HG03159 (cell line): ENCODE results near the gene FOXQ1.

Experiments
- ATAC-seq: cut with Tn5 transposase; IDR thresholded peaks from one replicate; pipeline ENCODE4 v1.9.1; 2021; ENCODE audit warnings: mild to moderate bottlenecking, moderate library complexity; ENCODE audit not compliant: unreplicated experiment

FOXQ1 gene

DNA sequence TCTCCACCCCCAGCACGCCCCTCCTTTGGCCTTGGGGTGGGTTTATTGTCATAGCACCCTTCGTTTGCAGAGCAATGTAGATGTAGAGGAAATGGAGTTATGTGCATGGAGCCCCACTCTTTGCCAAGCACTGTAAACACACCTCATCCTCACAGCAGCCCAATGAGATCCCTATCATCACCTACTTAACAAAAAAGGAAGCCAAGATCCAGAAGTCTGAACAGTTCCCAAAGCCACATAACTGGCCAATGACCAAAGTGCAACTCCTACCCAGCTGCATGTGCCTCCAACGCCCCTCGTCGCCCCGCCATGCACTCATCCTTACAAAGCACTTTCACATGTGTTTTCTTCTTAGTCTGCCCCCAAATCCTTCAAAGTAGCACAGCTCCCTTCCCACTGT, 21.8 kb upstream of the FOXQ1 start:
- no peak for ATAC-seq

DNA sequence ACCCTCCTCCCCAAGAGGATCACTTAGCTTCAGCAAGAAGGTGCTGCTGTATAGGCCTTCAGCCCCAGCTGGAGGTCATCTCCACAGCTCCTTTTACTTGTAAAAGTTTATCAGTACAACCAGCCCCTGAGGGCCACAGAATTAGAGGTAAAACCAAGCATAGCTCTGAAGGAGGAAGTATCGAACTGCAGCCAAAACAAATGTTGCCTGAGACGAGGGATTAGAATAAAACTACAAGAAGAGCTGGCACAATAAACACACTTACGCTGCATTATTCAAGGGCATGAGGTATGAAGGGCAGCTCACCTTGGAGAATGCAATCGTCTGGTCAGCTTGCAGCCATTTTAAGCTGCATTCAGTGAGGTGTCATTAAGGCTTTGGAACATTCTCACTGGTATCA, 21.1 kb upstream of the FOXQ1 start:
- ATAC-seq = no peak

DNA sequence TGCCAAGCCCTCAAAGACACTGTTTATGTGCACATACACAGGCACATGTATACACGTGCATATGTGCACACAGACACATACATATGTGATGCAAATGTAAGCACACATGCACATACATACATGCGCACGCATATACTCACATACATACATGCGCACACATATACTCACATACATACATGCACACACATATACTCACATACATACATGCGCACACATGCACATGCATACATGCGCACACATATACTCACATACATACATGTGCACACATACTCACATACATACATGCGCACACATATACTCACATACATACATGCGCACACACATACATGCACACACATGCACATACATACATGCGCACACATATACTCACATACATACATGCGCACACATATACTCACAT, 20.5 kb upstream of the FOXQ1 start:
- no peak for ATAC-seq

DNA sequence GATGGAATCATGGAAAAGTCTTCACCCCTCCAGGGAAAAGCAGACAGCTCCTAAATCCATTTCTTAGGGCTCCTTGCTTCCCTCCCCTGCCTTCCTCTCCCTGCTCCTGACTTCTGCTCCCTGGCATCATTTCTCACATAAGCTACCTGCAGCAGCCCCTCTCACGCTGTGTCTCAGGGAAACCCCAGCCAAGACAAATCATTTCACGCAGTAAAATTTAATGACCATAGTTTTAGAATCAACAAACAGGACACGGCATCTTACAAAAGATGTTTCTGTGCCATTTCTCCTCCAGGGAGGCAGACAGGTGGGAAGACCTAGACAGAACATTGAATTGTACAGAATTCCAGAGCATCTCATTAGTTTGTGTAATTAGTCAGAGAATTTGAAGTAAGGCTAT, 16.5 kb upstream of the FOXQ1 start:
- no peak for ATAC-seq

DNA sequence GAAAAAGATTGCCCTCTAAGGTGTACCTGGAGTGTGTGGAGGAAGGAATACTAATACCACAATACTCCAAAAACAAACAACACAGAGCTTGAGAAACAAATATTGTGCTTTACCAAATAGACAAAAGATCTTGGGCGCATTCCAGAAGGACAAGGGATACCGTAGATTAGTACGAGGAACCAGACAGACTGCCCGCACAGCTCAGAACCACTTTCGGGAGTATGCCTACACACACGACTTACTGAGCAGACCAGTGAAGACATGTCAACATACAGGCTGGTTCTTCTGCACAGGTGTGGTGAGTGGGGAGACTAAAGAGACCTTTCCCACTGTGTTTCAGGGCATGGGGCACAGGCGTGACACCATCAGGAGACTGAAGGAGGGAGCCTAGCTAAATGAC, 15.8 kb upstream of the FOXQ1 start:
- no peak for ATAC-seq

DNA sequence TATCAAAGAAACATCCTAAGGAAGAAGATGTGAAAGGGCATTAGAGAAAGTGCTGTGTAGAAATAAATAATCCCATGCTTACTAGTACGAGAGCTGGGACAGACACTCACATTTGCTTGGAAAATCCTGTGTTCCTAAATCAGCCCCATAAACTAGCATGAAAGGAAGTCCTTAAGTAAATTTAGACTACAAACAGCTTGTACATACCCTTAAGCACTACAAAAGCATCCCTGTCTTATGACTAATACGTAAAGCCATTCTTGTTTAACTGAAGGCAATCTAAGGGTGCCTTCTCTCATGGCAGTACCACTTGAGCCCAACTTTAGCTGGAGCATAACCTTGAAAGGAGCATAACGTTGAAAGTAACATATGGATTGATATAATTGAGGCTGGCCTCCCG, 15.4 kb upstream of the FOXQ1 start:
- ATAC-seq = no peak

DNA sequence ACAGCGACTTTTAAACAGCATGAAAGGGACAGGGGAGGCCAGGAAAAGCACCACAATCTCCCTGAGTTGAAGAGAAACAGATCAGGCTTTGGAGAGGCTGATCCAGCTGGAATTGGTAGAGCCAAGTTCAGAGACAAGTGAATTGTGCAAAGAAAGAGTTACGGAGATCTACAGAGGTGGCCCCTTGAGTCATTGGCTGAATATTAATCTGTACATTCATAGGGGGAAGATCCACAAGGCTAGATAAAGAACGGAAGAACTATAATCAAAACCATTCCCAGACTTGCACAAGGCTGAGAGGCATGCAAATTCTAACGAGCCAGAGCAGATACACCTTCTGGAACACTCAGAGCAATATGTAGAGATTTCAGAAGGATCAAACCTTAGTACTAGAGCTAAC, 14.2 kb upstream of the FOXQ1 start:
- no peak for ATAC-seq

DNA sequence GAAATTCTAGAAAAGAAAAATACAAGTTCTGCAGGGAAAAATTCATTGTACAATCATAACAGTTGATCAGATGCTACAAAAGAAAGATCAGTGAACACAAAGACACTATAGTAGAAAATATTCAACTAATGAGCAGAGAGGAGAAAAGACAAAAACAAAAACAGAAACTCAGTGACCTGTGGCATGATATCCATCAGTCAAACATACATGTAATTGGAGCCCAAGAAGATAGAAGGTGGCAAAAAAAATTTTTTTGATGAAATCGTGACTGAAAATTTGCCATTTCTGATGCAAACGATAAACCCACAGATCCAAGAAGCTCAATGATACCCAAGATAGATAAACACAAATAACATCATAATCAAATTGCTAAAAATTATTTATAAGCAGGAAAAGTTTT, 13.1 kb upstream of the FOXQ1 start:
- no peak for ATAC-seq

DNA sequence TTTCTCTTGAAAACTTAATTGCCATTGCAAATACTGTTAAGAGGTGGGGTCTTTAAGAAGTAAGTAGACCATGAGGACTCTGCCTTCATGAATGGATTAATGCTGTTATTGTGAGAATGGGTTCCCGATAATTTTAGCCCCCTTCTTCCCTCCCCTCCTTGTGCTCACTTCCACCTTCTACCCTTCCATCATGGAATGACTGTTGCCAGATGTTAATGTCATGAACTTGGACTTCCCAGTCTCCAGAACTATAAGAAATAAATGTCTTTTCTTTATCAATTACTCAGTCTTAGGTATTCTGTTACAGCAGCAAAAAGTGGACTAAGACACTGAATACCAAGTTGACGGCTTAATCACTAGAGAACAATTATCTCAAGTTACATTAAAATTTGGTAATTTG, 5.8 kb upstream of the FOXQ1 start:
- ATAC-seq = no peak

DNA sequence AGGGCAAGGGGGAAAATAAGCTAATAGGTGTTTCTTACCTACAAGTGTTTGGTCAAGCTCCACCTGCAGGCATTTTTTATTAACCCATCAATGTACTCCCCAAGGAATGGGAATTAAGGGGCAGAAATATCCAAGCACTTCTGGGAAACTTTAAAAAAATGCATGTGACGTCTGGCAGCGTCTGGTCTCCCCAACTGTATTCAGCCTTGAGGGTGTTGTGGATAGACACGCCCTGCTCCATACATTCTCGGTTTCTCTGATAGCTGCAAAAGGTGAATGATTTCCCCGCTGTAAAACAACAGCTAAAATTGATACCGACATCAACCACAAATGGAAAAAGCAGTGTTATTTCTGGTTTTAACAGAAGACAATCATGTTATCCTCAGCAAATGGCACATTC, 2.5 kb upstream of the FOXQ1 start:
- ATAC-seq = no peak

DNA sequence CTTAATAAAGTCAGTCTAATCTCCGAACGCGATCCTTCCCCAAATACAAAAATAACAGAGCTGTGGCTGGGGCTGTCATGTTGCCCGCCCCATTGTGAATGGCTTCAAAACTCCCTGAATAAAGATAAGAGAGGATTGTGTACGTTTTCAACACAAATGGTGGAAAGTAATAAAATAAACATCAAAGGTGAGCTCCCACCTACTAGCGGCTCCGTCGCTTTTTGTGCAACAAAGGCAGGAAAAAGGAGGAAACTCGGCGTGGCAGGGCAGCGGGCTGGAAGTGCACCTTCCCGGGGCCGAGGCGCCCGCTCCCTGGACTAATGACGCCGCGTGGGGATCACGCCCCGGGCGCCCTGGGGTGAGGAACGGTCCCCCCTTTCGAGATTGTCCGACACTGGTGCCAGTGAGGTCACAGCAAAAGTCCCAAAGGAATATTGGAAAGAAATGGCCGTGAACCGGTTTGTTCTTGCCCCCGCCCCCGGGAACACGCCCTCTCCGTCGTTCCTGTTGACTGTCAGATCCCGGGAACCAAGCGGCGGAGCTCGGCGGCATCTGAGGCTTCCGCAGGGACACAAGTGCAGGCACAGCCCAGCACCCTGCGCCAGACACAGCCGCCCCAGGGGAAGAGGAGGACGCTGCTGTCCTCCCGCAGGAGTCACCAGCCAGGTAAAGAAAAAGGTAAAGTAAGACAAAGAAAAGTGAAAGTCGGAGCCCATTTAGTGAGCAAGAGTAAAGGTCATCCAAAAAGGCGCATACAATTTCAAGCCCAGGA, 1.1 kb upstream of the FOXQ1 start:
- no peak for ATAC-seq

DNA sequence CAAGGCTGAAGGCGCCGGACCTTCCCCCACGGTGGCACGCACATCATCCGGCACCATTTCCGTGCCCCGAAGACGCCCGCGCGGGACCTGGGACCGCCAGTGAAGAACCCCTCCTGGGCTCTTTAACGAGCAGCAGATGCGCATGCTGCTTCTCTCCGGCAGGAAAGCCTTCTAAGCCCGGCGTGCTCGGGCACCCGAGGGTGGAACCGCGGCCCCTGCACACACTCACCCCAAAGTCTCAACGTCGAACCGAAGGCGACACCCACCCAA, 240 bp downstream of the FOXQ1 start:
- ATAC-seq = no peak

DNA sequence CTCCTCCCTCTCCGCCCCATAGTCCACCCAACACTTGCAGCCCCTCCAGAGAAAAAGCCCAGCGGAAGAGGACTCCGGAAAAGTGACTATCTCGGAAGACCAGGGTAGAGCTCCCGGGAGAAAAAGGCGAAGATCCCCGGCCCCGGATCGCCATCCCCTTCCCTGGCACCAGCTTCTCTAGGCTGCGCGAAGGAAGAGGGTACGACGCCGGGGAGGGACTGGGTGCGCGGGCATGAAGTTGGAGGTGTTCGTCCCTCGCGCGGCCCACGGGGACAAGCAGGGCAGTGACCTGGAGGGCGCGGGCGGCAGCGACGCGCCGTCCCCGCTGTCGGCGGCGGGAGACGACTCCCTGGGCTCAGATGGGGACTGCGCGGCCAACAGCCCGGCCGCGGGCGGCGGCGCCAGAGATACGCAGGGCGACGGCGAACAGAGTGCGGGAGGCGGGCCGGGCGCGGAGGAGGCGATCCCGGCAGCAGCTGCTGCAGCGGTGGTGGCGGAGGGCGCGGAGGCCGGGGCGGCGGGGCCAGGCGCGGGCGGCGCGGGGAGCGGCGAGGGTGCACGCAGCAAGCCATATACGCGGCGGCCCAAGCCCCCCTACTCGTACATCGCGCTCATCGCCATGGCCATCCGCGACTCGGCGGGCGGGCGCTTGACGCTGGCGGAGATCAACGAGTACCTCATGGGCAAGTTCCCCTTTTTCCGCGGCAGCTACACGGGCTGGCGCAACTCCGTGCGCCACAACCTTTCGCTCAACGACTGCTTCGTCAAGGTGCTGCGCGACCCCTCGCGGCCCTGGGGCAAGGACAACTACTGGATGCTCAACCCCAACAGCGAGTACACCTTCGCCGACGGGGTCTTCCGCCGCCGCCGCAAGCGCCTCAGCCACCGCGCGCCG, 822 bp downstream of the FOXQ1 start:
- no peak for ATAC-seq

DNA sequence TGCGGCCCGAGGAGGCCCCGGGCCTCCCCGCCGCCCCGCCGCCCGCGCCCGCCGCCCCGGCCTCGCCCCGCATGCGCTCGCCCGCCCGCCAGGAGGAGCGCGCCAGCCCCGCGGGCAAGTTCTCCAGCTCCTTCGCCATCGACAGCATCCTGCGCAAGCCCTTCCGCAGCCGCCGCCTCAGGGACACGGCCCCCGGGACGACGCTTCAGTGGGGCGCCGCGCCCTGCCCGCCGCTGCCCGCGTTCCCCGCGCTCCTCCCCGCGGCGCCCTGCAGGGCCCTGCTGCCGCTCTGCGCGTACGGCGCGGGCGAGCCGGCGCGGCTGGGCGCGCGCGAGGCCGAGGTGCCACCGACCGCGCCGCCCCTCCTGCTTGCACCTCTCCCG, 1.5 kb downstream of the FOXQ1 start:
- no peak for ATAC-seq

DNA sequence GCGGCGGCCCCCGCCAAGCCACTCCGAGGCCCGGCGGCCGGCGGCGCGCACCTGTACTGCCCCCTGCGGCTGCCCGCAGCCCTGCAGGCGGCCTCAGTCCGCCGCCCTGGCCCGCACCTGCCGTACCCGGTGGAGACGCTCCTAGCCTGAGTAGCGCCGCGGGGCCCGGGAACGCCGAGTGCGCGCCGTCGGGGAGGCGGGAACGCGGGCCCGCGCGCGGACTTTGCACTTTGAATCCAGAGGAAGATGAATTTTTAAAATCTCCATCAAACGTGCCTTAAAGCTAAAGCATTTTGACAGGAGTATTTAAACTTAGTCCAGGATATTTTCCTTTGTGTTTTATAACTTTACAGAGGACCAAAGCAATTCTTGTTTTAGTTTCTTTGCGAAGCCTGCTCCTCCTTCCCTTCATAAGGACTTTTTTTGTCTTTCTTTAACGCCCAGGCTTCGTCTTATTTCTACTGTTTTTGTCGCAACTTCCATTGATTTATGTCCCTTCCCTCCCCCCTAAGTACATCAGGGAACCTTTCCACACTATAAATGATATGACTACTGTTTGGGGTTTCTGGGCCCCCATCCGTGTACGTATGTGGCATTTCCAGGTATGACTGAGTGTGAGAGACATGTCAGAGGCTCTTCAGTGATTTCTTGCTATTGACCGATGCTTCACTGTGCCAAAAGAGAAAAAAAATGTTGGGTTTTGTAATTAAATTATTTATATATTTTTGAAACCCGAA, 2.0 kb downstream of the FOXQ1 start:
- no peak for ATAC-seq

DNA sequence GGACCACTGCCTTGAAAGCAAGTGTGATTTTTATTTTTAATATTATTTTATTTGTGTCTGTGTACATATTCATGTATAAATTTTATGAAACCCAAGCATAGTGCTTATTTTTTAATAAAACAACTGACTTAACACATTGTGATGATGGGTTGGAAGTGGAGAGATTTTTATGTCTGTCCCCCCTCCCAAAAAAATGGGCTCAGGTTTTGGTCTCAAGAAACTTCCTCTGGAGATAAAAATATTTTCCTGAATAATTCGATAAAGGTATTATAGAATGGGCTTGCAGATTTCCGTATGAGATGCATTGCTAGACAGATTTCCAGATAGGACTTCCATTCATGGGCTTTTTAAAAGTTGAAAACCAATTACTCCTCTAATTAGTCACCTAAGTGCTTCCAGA, 2.7 kb downstream of the FOXQ1 start:
- no peak for ATAC-seq

DNA sequence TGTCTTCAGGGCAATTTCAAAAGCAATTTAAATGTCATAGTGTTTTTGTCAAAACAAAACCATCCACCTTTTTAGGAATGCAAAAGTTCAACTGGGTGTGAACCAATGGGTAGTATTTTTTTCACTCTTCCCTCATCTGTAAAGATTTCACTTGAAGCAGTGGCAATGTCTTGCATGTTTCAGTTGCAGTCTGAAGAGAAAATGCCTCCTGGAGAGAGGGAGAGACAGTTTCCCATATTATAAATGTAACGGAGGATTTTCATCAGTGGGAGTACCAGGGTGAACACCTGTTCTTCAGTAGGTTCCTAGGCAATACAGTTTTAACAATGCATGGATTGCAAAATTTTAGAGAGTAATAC, 3.3 kb downstream of the FOXQ1 start:
- no peak for ATAC-seq

DNA sequence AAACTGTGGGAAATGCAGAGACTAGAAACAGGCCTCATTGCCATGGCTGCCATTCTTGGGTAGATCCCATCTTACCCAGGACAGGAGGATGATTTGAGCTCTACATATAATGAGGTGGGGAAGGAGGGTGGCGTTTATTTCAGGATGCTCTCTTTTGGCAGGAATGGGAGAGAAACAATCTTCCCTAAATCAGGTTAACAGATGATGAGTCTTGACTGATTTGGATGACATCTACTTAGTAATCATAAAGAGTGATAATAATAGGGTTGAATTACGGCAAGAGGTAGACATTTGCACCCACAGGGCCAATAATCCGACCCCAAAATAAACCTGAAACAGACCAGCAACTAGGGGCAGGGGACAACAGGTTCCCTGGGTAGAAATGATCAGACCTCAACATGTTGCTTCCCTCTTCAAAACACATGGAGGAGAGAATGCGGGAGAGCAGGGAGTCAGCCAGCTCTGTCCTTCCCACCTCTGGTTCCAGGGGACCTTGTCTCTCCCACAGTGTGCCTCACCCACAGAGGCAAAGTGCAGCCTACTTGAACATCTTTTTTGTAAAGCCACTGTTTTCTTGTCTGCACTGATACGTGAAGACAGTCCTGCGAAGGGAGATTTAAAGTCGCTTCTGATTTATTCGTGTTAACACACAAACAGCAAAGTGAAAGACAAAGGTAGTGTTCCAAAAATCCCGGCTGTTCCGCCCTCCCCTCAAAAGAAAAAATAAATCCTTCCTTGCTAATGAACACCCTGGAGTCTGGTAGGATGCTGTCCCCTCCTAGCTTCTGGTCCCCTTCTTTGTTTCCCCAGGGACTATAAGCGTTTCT, 3.9 kb downstream of the FOXQ1 start:
- ATAC-seq = no peak

DNA sequence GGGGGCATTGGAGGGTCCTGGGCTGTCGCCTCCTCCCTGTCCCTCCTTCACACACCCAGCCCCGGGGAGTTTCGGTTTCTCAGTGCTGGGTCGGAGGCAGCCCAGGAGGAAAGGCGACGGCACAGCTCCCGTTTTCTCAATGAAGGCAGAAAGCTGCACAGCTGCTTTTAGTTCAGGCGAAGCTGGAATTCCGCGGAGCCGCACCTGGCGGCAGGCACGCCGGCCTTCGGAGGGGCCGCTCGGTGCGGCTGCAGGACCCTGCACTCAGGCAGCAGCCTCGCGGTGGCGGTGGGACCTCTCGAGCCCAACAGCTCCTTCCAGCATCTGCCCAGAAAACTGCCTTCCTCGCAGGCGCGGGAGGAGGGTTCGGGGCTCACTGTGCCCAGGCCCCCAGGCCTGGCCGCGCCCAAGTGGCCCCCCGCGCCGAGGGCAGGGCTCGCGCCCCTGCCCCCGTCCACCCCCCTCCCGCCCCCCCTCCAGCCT, 4.6 kb downstream of the FOXQ1 start:
- ATAC-seq = no peak

DNA sequence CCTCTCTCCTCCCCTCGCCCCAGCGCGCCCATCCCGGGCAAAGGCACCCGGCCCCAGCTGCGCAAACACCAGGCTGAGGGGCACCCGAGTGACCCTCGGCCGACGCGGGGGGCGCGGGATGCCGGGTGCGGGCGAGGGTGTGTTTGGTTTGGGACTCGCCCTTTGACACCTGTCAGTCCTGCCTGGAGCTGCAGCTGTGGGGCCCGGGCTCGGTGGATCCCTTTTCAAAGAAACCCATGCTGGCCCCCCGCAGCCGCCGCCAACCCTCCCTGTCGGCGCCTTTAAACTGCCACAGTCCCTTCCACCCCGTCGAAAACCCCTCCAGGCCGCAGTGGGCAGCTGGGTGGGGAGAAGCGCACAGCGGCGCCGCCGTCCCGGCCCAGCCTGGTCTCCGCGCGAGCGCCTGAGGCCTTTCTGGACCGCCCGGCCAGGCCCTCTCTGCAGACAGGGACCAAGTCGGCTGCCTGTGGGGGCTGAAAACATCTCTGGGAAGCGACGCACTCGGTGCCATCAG, 5.5 kb downstream of the FOXQ1 start:
- no peak for ATAC-seq

DNA sequence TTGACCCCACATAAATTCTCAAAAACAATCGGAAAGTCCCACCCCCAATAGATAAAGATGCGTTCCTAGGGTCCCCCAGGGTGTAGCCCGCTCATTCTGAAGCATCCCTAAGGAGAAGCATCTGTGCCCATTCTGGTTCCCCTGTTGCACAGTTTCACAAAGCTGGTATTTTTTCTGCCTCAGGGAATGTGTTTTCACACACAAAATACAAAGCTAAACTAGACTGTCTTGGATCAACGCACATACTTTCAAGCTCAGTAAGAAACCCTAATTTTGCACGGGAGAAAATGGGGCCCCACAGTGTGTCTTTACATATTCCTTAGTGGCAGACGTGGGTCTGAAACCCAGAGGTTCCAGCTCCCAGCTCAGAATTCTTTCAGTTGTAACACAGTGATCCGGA, 6.1 kb downstream of the FOXQ1 start:
- no peak for ATAC-seq
